SK-MEL-5 (cell line): ENCODE data around the gene TBC1D4. TPM values are rescaled to one million over a fixed set of nuclear protein-coding genes. Genes with fewer than 3 reads are reported as not detected.

ENCODE experiments used
- DNase-seq: peaks from one replicate; pipeline ENCODE4 v3.0.0-alpha.2; 2016; ENCODE audit warnings: low read depth, low spot score
- in situ Hi-C: cut with HindIII; loops from 2 replicates; pipeline ENCODE4 v1.10.0; 2016; ENCODE audit warnings: low sequenced_read_pairs, high pct_unique_total_duplicates, low pct_unique_long_range_greater_than_20kb
- total RNA-seq: library from RNA; depleted of rRNA; stranded (reverse); fragments of >200 nt; shearing (Covaris generic); gene quantifications from 2 replicates; pipeline ENCODE4 v1.2.3, GENCODE V29; 2014

The TBC1D4 gene
- total RNA-seq, 1 experiment from 2014 or later, result 36.9 TPM

- DNase-seq, result no peak
- in situ Hi-C loops, result no loop called here
These were observed 13.9 kb downstream of the TBC1D4 start for GRCh38 chr13:75468098-75468497.

GRCh38 chr13:75467040-75467728 is 14.8 kb downstream of the TBC1D4 start:
- no peak for DNase-seq
- in situ Hi-C loops, result no loop called here

GRCh38 chr13:75465236-75465635 is 16.7 kb downstream of the TBC1D4 start:
- DNase-seq, result no peak
- in situ Hi-C loops, result no loop called here

GRCh38 chr13:75461314-75461713 is 20.7 kb downstream of the TBC1D4 start:
- DNase-seq, result no peak
- in situ Hi-C loops, result no loop called here

GRCh38 chr13:75460644-75461043 is 21.3 kb downstream of the TBC1D4 start:
- DNase-seq, result no peak
- in situ Hi-C loops, result no loop called here

GRCh38 chr13:75458696-75459422 is 23.1 kb downstream of the TBC1D4 start:
- peak; percentile 93 for DNase-seq
- in situ Hi-C loops, result no loop called here

- in situ Hi-C loops, result no loop called here
- DNase-seq, result no peak
These were observed 26.0 kb downstream of the TBC1D4 start for GRCh38 chr13:75455962-75456361.

GRCh38 chr13:75454497-75454896 is 27.5 kb downstream of the TBC1D4 start:
- in situ Hi-C loops, result no loop called here
- DNase-seq, result no peak

- no peak for DNase-seq
- in situ Hi-C loops, result no loop called here
These were observed 29.4 kb downstream of the TBC1D4 start for GRCh38 chr13:75452564-75452963.

GRCh38 chr13:75447493-75447892 is 34.5 kb downstream of the TBC1D4 start:
- DNase-seq, result no peak
- in situ Hi-C loops, result no loop called here

- DNase-seq, result no peak
- in situ Hi-C loops, result no loop called here
These were observed 35.1 kb downstream of the TBC1D4 start for GRCh38 chr13:75446874-75447273.

- in situ Hi-C loops, result no loop called here
- no peak for DNase-seq
These were observed 36.1 kb downstream of the TBC1D4 start for GRCh38 chr13:75445717-75446499.

- in situ Hi-C loops, result no loop called here
- DNase-seq, result no peak
These were observed 38.0 kb downstream of the TBC1D4 start for GRCh38 chr13:75444016-75444415.

- in situ Hi-C loops, result no loop called here
- DNase-seq, result no peak
These were observed 38.5 kb downstream of the TBC1D4 start for GRCh38 chr13:75443356-75443958.

GRCh38 chr13:75442736-75443234 is 39.2 kb downstream of the TBC1D4 start:
- DNase-seq, result no peak
- in situ Hi-C loops, result no loop called here

GRCh38 chr13:75440100-75440499 is 41.9 kb downstream of the TBC1D4 start:
- DNase-seq, result no peak
- in situ Hi-C loops, result no loop called here

GRCh38 chr13:75437582-75438318 is 44.2 kb downstream of the TBC1D4 start:
- DNase-seq, result peak; percentile 19
- in situ Hi-C loops, result loop anchor here (10.0 kb wide), 1 partner anchor 47 kb away; the partner anchor contains the start of gene TBC1D4
